HG02763 (cell line): ENCODE measurements around the gene OSBPL6.
"Not testable (repeated sequence)": the region's sequence is repeated elsewhere in the genome, so short reads cannot be mapped to it uniquely, and the experiment has no call there.

Experiments
- ATAC-seq: cut with Tn5 transposase; IDR thresholded peaks from one replicate; pipeline ENCODE4 v1.9.1; 2021; ENCODE audit warnings: mild to moderate bottlenecking, moderate library complexity; ENCODE audit not compliant: unreplicated experiment

Gene OSBPL6

DNA sequence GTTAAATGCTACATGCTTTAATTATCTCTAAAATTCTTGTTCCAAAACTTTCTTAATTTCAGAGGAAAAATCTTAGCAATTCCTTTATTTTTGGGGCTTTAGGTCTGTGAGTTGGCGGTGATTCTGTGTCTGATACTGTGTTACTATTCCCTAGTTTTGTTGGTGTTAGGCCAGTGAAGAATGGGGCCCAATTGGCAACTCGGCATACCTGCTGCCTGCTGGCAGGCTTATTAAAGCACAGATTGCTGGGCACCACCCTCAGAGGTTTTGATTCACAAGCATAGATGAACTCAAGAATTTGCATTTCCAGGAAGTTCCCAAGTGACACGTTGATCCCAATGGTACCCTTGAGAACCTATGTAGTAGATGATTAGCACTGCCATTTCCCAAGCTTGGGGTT, 101.6 kb downstream of the OSBPL6 start:
- no peak for ATAC-seq

DNA sequence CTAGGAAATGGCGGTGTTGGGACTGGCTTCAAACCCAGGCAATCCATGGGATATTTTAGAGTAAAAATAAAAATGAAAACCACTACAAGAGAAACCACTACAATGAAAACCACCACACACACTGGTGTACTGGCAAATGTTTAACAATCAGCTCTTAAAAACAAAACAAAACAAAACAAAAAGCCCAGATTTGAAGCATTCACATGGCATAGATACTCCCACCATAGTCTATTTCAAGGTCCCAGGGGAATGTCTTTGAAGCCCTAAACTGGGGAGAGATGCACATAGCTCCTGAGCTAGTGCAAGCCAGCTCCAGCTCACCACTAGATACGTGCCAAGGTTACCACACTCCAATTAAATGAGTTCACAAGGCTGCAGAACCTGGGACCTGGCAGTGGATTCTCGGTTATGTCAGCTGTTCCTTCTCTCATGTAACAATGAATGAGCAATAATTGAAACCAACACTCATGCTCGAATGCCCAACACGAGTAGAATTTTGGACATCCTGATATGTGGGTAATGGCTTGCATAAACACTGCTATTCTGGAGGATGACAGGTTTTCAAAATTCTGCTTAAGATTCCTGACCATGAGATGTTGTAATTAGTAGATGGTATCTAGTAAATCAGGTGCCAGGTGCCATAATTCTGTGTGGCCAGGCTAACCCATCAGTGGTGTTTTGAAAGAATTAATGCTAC, 102.2 kb downstream of the OSBPL6 start:
- no peak for ATAC-seq

DNA sequence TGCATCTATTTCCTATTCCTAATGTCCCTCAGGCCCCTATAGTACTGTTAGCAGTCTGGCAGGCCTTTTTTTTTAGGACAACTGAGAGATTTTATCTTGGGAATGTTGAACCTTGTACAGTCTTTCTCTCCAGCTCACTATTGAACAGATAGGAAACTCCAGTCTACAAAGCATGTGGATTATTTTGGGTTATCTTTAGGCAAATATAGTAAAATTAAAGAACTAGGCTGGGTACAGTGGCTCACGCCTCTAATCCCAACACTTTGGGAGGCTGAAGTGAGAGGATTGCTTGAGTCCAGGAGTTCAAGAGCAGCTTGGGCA, 102.7 kb downstream of the OSBPL6 start:
- ATAC-seq, result no peak

DNA sequence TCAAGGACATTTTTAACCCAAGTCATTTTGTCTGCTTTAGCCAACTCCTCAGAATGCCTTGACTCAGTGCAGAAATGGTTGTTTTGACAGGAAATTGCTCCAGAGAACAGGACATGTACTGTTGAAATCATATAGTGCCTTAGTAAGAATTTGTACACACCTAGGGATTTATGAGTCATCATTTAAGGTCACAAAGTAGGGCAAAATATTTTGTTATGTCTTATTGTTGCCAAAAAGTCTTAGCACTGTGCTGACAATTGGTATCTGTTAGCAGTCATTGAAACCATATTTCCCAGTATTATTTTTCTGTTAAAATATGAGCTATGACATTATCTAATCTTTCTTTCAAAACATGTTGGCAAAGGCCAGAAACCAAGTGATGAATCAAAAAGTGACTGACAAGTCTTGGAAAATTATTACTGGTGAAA, 104.5 kb downstream of the OSBPL6 start:
- no peak for ATAC-seq

DNA sequence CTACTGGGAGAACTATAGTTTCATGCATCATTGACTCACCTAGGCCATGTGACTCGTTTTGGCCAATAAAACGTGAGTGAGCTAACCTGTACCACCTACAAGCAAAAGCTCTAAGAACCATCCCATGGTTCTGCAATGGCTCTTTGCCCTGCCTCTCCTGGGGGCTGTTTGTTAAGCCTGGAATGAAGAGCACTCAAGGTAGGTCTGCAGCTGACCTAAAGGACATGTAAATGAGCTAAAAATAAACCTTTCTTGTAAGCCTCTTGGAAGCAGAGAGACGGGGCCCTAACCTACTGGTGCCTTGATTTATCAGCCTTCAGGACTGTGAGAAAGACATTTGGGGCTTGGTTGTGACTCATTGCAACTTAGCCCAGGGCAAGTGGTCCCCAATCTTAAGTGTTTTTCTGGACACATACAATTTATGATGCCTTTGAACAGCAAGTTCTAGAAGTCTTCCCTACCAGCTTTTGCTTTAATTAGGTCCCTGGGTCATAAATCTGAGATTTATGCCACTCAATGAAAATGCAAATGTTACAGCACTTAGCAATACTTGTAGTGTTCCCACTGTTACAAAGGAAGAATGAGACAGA, 107.4 kb downstream of the OSBPL6 start:
- ATAC-seq, result no peak

DNA sequence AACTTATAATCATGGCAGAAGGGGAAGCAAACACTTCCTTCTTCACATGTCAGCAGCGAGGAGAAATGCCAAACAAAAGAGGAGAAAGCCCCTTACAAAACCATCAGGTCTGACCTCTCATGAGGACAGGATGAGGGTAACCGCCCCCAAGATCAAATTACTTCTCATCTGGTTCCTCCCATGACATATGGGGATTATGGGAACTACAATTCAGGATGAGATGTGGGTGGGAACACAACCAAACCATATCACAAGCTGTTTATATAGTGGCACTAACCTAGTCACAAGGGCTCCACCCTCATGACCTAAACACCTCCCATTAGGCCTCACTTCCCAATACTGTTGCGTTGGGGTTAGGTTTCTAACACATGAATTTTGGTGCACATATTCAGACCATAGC, 110.0 kb downstream of the OSBPL6 start:
- no peak for ATAC-seq

DNA sequence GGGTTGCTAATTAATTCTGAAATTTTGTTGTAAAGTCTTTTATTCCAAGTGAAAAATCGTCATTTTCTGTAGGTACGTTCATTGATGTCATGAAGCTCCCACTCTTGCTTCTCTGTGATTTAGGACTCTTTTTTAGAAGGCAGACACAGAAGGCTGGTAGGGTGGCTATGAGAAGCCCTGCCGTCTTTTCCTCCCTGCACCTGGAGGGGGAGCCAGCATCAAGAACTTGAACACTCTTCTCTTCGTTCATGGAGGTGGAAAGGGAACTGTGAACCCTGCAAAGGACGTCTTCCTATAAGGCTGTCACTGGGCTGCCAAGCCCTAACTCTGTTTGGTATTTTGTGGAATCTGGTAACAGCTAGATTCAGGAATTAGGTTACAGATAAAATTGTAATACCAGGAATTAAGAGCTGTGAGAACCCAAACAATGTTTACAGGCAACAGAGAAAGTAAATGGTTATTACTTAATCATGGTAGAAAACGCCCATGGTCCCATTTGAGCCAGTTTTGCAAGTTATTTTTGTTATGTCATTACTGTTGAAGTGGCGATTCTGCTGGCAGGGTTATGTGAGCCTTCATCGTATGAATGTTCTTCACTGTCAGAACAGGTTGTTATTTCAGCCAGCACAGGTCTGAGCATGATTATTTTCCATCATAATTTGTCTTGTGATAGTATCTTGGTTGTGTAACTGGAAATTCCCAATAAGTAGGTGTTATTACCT, 112.2 kb downstream of the OSBPL6 start:
- peak; percentile 97 for ATAC-seq

DNA sequence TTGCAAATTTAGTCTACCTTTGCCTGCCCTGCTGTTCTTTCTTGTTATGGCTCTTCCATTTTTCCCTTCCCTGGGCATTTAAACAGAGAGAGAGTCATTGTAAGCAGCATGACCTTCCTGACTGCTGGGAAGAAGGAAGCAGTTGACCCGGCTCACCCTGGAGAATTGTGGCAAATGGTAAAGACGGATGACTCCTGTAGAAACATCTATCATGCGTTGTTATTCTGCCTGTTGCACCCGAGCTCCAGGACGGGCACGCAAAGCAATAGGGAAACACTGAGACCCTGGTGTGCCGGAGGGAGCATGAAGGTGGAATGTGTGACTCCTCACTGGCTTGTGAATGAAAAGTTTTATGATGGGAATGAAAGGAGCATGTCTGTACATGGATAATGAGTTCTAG, 113.3 kb downstream of the OSBPL6 start:
- ATAC-seq, result no peak

DNA sequence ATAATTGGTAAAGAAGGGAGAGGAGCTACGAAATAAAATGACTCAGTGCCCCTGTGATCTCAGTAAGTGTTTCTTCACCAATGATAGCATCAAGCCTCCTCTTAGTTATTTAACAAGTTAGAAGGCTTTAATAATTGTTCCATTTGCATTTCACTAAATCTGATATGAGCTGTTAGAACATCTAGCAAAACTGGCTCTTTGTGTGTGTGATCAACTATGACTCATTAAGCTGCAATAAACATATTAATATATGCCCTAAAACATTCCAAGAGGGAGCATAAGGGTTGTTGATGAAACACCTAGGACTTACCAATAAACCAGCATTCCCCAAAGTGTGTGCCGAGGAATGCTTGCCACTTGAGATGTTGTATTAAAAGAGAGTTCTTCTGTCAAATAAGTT, 115.2 kb downstream of the OSBPL6 start:
- ATAC-seq, result no peak

DNA sequence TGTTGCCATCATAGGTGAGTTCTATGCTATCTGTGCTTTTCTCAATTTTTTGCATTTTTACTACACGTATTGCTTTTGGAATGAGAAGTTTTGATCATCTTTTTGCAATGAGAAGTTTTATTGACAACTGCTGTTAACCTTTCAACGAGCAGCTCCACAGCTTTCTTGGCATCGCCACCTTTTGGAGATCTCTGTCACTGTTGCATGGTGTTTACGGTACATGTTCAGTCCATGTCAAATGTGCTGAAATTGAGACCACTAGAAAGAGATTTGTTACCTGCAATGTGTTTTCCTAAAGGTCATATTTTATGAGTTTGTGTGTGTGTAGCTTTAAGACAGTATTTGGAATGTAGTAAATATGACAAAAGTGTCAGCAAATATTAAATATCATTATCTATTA, 120.8 kb downstream of the OSBPL6 start:
- ATAC-seq, result no peak

DNA sequence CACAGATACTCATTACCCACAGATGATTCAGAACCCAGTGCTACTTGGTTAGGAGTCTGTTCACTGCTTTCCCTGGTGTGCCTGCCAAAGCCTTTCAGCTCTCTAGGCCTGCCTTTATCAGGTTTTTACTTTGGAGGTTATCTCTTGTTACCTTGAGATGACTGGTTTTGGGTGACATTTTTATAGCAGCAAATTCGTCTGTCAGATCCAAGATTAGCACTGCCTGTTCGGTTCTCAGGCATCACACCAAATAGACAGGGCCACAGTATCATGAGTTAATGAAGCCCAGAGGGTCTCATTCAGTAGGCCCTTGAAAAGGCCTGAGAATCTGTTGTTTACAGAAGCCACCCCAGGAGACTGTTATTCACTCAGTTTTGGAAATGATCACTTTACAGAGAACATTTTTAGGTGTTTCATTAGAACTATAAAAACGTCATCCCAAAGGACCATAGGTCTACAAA, 121.2 kb downstream of the OSBPL6 start:
- no peak for ATAC-seq

DNA sequence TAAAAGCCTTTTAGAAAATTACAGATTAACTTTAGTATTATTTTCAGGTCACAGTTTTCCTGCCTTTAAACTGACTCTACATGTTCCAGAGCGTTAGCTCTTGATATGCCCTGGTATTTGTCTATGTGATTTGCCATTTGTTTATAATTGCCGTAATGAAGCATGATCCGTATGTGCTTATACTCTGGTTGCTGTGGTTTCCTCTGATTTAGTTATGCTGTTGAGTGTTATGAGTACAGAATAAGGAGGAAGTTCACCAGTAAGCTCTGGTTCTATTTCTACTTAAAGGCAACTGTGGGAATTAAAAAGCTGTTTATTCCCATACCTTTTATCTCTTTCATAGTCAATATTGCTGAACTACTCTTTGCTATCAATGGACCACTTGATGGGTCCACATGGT, 123.5 kb downstream of the OSBPL6 start:
- no peak for ATAC-seq

DNA sequence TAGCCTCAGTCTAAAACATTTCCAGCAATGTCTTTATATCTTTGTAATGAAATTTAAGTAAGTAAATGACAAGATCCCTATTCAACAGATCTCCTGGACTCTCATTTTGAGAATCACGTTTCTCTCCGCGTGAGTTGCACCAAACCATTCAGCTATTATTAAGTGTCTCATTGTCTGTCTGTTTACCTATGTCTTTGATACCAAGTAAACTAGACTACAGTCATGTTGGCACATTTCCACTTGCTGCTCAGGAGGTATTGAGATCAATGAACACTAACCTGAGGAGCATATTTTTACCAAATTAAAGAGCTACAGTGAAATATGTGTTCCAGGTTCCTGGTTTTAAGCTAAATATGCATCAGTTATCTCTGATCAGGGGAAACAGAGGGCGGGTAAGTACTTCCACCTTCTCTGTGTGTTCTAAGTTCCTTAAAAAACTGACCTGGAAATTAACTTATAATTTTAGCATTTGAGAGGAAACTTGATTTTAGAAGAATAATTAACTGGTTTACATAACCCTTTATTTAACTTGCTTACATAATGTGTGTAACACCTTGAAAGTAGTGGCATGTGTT, 125.8 kb downstream of the OSBPL6 start:
- ATAC-seq, result no peak

DNA sequence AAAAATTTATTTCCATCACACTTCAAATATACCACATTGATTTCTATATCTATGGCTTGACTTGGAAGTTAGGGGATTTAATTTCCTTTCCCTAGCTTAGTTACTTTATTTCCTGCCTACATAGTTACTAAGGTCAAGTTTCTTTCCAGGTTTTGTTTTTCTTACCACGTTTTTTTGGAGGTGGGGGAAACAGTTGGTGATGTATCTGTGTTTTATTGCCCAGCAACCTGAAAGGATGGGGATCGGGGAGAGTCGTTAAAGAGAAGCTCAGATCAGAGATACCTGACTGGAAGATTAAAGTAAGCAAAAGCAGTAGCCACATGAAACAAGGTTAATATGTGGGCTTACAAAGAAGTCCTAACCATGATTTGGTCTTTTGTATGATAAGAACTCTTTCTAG, 127.8 kb downstream of the OSBPL6 start:
- no peak for ATAC-seq

DNA sequence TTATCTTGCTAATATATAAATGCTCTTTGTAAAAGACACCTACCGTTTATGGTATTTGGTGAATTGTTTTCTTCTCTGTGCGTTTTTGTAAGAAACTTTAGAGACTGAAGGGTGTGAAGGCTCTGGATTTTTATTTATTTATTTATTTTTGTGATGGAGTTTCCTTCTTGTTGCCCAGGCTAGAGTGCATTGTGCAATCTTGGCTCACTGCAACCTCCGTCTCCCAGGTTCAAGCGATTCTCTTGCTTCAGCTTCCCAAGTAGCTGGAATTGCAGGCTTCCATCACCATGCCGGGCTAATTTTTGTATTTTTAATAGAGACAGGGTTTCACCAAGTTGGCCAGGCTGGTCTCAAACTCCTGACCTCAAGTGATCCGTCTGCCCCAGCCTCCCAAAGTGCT, 129.0 kb downstream of the OSBPL6 start:
- ATAC-seq, result not testable (repeated sequence)

DNA sequence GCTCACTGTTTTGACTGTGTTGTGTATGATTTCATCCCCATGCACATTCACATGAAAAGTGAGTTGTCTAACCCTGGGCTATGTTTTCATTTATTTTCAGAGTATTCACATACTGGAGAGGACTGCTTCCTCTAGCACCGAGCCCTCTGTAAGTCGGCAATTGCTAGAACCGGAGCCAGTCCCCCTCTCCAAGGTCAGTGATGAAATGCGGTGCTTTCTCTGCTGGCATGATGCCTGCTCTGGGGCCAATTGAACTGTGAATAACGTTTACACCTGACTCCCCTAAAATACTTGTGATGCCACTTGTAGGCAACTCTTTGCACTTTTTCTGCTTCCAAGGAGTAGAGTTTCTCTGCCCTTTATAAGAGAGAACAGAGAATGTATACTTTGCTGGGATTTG, 129.8 kb downstream of the OSBPL6 start:
- ATAC-seq, result no peak

DNA sequence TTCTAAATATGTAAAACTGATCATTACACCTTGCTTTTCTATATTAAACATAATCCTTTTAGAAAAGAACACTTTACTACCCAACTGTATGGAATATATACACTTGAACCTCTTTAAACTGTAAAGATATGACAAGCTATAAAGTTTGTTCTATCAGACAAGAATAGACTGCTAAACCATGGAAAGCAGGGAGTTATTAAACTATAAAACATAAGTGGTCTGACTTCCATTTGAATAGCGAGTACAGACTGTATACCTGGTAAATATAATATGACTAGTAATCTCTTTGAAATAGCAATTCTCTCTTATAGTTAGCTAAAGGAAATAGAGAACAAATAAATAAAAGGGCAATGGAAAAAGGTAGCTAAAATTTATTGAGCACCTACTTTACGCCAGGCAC, 131.0 kb downstream of the OSBPL6 start:
- ATAC-seq, result no peak

DNA sequence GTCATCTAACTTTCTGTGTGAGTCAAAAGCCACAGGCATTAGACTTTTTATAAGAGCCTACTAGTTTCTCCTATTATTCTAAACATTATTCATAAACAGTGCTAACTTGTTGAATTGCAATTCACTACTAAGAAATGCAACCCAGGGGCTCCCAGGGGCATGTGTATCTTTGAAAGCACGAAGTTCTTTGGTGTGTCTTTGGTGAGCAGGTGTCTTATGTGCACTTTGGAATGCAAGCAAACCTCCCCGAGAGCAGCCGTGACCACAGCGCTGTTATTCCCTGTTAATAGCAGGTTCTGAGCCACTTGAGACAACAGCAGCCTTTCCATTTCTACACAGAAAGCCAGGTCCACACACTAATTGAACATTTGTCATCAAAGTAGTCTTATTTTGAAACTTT, 133.2 kb downstream of the OSBPL6 start:
- ATAC-seq, result no peak

DNA sequence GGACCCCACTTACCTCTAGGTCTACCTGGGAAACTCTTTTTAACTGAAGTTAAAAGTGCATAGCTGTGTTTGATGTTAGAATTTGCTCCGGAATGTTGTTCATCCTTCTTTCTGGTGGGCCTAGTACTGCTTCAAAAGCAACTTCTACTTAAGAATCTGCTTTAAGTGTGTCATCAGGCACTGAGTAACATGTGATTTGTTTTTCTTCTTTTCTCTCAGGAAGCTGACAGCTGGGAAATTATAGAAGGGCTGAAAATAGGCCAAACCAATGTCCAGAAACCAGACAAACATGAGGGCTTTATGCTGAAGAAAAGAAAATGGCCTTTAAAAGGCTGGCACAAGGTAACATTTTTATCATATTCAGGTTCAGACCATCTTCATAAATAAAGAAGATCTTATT, 133.7 kb downstream of the OSBPL6 start:
- no peak for ATAC-seq

DNA sequence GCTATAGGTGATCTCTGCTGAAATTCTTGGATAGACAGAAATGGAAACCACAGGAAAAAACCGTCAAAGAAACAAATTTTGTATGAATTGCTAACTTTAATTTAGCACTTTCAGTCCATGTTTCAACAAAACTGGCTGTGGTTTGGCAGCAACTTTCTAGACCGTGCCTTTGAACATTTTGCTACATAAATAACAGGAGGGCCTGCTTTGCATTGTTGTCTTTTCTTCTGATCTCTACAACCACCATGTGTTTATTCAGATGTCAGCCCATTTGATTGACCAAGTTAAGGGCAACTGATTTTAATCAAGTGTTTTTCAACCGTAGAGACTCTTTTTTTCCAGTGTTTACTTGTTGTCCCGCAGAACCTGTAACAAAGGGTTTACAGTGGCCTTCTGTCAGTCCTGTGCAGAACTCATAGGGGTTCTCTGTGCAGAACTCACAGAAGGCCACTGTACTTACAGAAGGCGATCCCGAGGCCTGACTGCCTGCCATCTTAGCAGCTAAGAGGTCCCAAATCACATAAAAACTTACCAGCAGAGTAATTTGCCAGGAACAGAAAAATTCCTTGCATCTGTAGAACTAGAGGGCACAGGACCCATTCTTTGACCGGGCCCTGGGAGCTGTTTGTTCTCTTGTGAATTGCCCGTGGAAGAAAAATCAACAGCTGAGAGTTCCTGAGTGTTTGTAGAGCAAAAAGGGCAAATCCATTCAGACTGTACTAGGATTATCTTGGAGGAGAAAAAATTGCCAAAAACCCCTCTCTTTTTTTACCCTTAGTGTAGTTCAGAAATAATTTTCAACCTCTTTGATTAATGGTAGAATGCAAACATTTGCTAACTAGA, 136.1 kb downstream of the OSBPL6 start:
- ATAC-seq, result no peak
